Smooth muscle cell of the coronary artery (primary cell): ENCODE data around the gene TRPM8. TPM values are rescaled to one million over a fixed set of nuclear protein-coding genes. Genes with fewer than 3 reads are reported as not detected.

Experiments used
- total RNA-seq: library from RNA; depleted of rRNA; stranded (reverse); fragments of >200 nt; gene quantifications from 2 replicates; pipeline ENCODE4 v1.2.3, GENCODE V29; 2014; ENCODE audit warnings: low replicate concordance

Gene TRPM8
- total RNA-seq: 0.59 TPM in 1 of 2 replicates, not detected in the other

DNA sequence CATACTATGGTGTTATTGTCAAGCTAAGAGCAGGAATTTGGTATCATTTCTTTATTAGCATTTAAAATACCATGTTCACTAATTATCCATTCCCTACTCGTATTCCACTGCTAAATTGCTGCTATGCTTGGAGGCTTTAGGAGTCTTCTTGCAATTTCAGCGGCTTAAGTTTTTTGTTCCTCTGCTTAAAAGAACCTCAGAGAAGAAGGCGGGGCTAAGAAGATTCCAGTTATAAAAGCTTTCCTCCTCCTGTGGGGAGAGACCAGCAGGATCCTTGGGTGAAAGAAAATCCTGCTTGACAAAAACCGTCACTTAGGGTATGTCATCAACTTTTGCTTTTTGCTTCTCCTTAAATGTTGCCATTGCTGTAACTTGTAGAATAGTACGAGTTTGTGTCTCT, at the start of gene TRPM8:
Gene TRPM8, plus strand, starts transcription at position 258 of the 400 bp plus-strand sequence. CDS start 9,165 bp downstream, outside the sequence.

DNA sequence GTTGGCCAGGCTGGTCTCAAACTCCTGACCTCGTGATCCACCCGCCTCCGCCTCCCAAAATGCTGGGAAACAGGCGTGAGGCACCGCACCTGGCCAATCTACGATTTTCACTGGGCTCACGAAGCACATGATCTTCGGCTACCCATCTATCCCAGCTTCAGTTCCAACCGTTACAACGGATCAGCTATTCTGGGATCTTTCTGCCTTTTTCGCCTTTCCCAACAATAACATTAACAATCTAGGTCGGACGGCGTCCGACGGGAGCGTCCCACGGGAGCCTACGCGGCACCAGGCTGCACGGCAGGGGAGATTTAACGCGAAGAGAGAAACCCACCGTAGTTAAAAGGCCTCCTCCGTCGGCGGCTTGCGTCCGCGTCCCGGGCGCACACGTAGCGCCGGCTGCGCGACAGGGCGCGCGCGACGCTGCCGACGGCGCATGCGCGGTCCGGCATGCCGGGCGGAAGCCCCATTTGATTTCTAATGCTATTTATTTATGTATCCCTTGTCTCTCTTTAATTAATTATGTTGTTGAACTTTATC, 49.1 kb upstream of the TRPM8 start, which contains the start of gene MSL3B:
Gene MSL3B, minus strand, starts transcription at position 394 of the 540 bp plus-strand sequence.

DNA sequence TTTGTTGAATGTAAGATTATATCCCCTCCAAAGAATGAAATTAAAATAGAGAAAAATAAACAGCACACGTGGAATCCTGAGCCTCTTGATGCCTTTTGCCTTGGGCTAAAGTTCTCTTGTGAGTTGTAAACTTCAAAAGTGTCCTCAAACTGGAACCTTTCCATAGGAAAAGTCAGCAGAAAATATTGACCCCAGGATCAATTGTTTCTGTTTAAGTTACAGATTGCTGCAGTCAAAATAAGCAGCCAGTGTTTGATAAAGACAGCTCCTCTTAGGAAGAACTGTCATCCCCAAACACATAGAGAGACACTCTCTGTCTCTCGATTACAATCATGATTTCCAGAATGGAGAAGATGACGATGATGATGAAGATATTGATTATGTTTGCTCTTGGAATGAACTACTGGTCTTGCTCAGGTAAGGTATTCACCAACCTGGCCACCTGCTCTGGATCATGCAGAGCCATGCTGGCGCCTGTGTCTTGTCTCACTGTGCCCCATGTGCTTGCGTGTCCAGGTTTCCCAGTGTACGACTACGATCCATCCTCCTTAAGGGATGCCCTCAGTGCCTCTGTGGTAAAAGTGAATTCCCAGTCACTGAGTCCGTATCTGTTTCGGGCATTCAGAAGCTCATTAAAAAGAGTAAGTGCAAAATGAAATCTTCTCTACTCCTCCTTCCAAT, 133.4 kb downstream of the TRPM8 start, which contains the start of gene SPP2:
Gene SPP2, plus strand, starts transcription at position 248 of the 681 bp plus-strand sequence. Its CDS starts 85 bp downstream, at position 333.

Other genes with a start within 250 kb of the TRPM8 start
- not detected in 2 replicates for gene UGT1A9, start 245.5 kb upstream of the TRPM8 start, total RNA-seq
- not detected in 2 replicates for gene UGT1A7, start 235.5 kb upstream of the TRPM8 start, total RNA-seq
- 0.08 TPM in 1 of 2 replicates, not detected in the other for gene UGT1A6, start 224.5 kb upstream of the TRPM8 start, total RNA-seq
- gene UGT1A5, start 204.5 kb upstream of the TRPM8 start, total RNA-seq: not detected in 2 replicates
- not detected in 2 replicates for gene UGT1A4, start 198.6 kb upstream of the TRPM8 start, total RNA-seq
- gene UGT1A3, start 188.3 kb upstream of the TRPM8 start, total RNA-seq: not detected in 2 replicates
- gene UGT1A1, start 157.1 kb upstream of the TRPM8 start, total RNA-seq: not detected in 2 replicates
- gene MROH2A, start 139.0 kb upstream of the TRPM8 start, total RNA-seq: 0.15 TPM in 1 of 2 replicates, not detected in the other
- gene HJURP, start 62.8 kb upstream of the TRPM8 start, total RNA-seq: 1.2 and 4.5 TPM in 2 replicates
- gene SPP2, start 133.3 kb downstream of the TRPM8 start, total RNA-seq: not detected in 2 replicates